Keratinocyte (primary cell): ENCODE results near the gene TBCB. TPM values are rescaled to one million over a fixed set of nuclear protein-coding genes. Genes with fewer than 3 reads are reported as not detected.

Experiments used
- DNase-seq: peaks from one replicate; pipeline ENCODE4 v3.0.0-alpha.2; 2011; ENCODE audit warnings: low read depth, missing footprints, low spot score
- FAIRE-seq: peaks from 2 replicates; lab custom pipeline; 2011; peaks lifted over from hg19 to GRCh38; lab: Jason Lieb, UNC
- H2AFZ ChIP-seq: 2 replicates; pipeline ENCODE4 v1.6.0; 2012; ENCODE audit warnings: low read length, control low read depth, inconsistent platforms; ENCODE audit not compliant: control insufficient read depth
- H3K27ac ChIP-seq: 2 replicates; pipeline ENCODE4 v1.5.1; 2011; ENCODE audit warnings: low read length; ENCODE audit not compliant: control insufficient read depth, insufficient read depth
- H3K27me3 ChIP-seq: 3 replicates; pipeline ENCODE4 v1.6.0; 2011; ENCODE audit warnings: low read length; ENCODE audit not compliant: control insufficient read depth, insufficient read depth; ENCODE audit errors: extremely low read depth
- H3K36me3 ChIP-seq, 2 experiments: 2 replicates in 1 of 2; 3 replicates in 1 of 2; pipeline ENCODE4 v1.5.1; 2011; ENCODE audit warnings: low read length in 2 of 2, mild to moderate bottlenecking in 1 of 2; ENCODE audit not compliant: control insufficient read depth in 2 of 2, insufficient read depth in 2 of 2; ENCODE audit errors: extremely low read depth in 1 of 2
- H3K4me1 ChIP-seq: 3 replicates; pipeline ENCODE4 v1.5.1; 2011; ENCODE audit warnings: low read length; ENCODE audit not compliant: control insufficient read depth, insufficient read depth; ENCODE audit errors: extremely low read depth
- H3K4me2 ChIP-seq: 3 replicates; pipeline ENCODE4 v1.6.0; 2011; ENCODE audit warnings: low read depth, low read length; ENCODE audit not compliant: control insufficient read depth, insufficient read depth; ENCODE audit errors: extremely low read depth
- H3K4me3 ChIP-seq, 3 experiments: fragments of 200-600 bp in 1 of 3; sonication (generic) in 1 of 3; 2 replicates in 2 of 3; 3 replicates in 1 of 3; pipeline ENCODE4 v1.5.1; 2011 to 2016; ENCODE audit warnings: low read length in 3 of 3, mild to moderate bottlenecking in 3 of 3, control low read depth in 2 of 3, inconsistent platforms in 1 of 3, low read depth in 1 of 3, mixed read lengths in 1 of 3, mixed run types in 1 of 3, moderate library complexity in 1 of 3; ENCODE audit not compliant: control insufficient read depth in 2 of 3, insufficient read depth in 2 of 3; ENCODE audit errors: extremely low read depth in 1 of 3
- H3K79me2 ChIP-seq: 2 replicates; pipeline ENCODE4 v1.6.0; 2012; ENCODE audit warnings: low read length; ENCODE audit not compliant: control insufficient read depth, insufficient read depth
- H3K9ac ChIP-seq: 3 replicates; pipeline ENCODE4 v1.6.0; 2011; ENCODE audit warnings: low read length; ENCODE audit not compliant: control insufficient read depth, insufficient read depth; ENCODE audit errors: extremely low read depth
- H3K9me1 ChIP-seq: 3 replicates; pipeline ENCODE4 v1.6.0; 2011; ENCODE audit warnings: low read length; ENCODE audit not compliant: control insufficient read depth, insufficient read depth; ENCODE audit errors: extremely low read depth
- H3K9me3 ChIP-seq: 2 replicates; pipeline ENCODE4 v1.5.1; 2012; ENCODE audit warnings: low read depth, low read length; ENCODE audit not compliant: control insufficient read depth
- H4K20me1 ChIP-seq: 3 replicates; pipeline ENCODE4 v1.6.0; 2011; ENCODE audit warnings: low read length; ENCODE audit not compliant: control insufficient read depth, insufficient read depth; ENCODE audit errors: extremely low read depth
- CTCF ChIP-seq, 3 experiments: IDR thresholded peaks in 1 of 3; conservative IDR thresholded peaks in 1 of 3; optimal IDR thresholded peaks in 1 of 3; 2 replicates in 2 of 3; 3 replicates in 1 of 3; pipeline versions ENCODE3 to v1.5.1; 2011; ENCODE audit warnings: low read length in 3 of 3, mild to moderate bottlenecking in 3 of 3, moderate library complexity in 2 of 3, control low read depth in 1 of 3, inconsistent platforms in 1 of 3; ENCODE audit not compliant: insufficient read depth in 2 of 3; ENCODE audit errors: extremely low read depth in 1 of 3
- EZH2 ChIP-seq: IDR thresholded peaks from one replicate; pipeline ENCODE4 v1.6.1; 2012; ENCODE audit warnings: inconsistent platforms, mild to moderate bottlenecking, low read length, moderate library complexity
- dilution Hi-C: fragments of 300-500 bp; cut with MboI; formaldehyde crosslinking; loops from one replicate; pipeline ENCODE4 v1.7.0; 2020; ENCODE audit warnings: low sequenced_read_pairs; ENCODE audit not compliant: extremely low pct_ligation_motif_present
- polyA plus RNA-seq, 5 experiments: library from polyadenylated mRNA; depleted of rRNA in 3 of 5; stranded (reverse) in 3 of 5; stranded (forward) in 1 of 5; unstranded in 1 of 5; fragments of >200 nt; gene quantifications; 1 replicate in 1 of 5; 2 replicates in 3 of 5; 3 replicates in 1 of 5; pipeline versions ENCODE4 v1.2.1 to v1.2.3, GENCODE V29; 2011 to 2012; ENCODE audit warnings: missing spikeins in 2 of 5, low read depth in 1 of 5, low replicate concordance in 1 of 5

TBCB gene
- polyA plus RNA-seq, 1 donor (not counting 4 experiments of a cell fraction or from before 2014, with no cell fraction given): 183 TPM

GRCh38 chr19:36079389-36079945, 35.8 kb upstream of the TBCB start:
- TF ChIP-seq EZH2 (no peak), CTCF (optimal IDR thresholded peaks at IDR 0.05 in 1 of 3, IDR thresholded peaks at IDR 0.05 in 1 of 3, conservative IDR thresholded peaks at IDR 0.05 in 1 of 3; ENCODE audit: extremely low read depth in 1 of 3, insufficient read depth in 2 of 3, low read length in 3 of 3) (no peak)
- Histone ChIP-seq H3K79me2 (no peaks in the 10 kb centered on the region), H2AFZ (no peak overlapping the region), H4K20me1 (no peaks in the 10 kb centered on the region), H3K9me1 (no peaks in the 10 kb centered on the region), H3K9me3 (no peaks in the 10 kb centered on the region), H3K4me1 (no peaks in the 10 kb centered on the region), H3K27ac (no peak overlapping the region), H3K4me3 (no peak overlapping the region), H3K36me3 (peaks cover 4 to 23% of the 10 kb centered on the region in 2 experiments), H3K27me3 (no peaks in the 10 kb centered on the region), H3K4me2 (no peak overlapping the region), H3K9ac (no peak overlapping the region)
- DNase-seq: no peak
- dilution Hi-C loops: no loop called here
- FAIRE-seq: no peak

GRCh38 chr19:36081385-36081784, 33.9 kb upstream of the TBCB start:
- dilution Hi-C loops: no loop called here
- Histone ChIP-seq H3K9ac (no peak overlapping the region), H3K4me2 (no peak overlapping the region), H3K9me3 (no peaks in the 10 kb centered on the region), H3K79me2 (no peaks in the 10 kb centered on the region), H3K36me3 (peaks cover 5 to 24% of the 10 kb centered on the region in 2 experiments), H3K4me3 (no peak overlapping the region), H4K20me1 (no peaks in the 10 kb centered on the region), H3K4me1 (no peaks in the 10 kb centered on the region), H2AFZ (no peak overlapping the region), H3K27ac (no peak overlapping the region), H3K9me1 (no peaks in the 10 kb centered on the region), H3K27me3 (no peaks in the 10 kb centered on the region)
- DNase-seq: no peak
- no peak for FAIRE-seq
- no peak for TF ChIP-seq EZH2
- no peak for TF ChIP-seq CTCF (optimal IDR thresholded peaks at IDR 0.05 in 1 of 3, IDR thresholded peaks at IDR 0.05 in 1 of 3, conservative IDR thresholded peaks at IDR 0.05 in 1 of 3; ENCODE audit: extremely low read depth in 1 of 3, insufficient read depth in 2 of 3, low read length in 3 of 3)
